GM08714 (cell line): ENCODE results near the gene NCL.
"Not testable (repeated sequence)": the region's sequence is repeated elsewhere in the genome, so short reads cannot be mapped to it uniquely, and the experiment has no call there.

Source experiments
- H3K4me3 ChIP-seq: fragments of 200-500 bp; sonication (Bioruptor generic); 2 replicates; pipeline ENCODE4 v1.5.1; 2014; ENCODE audit warnings: mild to moderate bottlenecking, low read length, inconsistent platforms
- ZNF274 ChIP-seq: IDR thresholded peaks from 2 replicates; pipeline ENCODE4 v1.6.1; 2012; ENCODE audit warnings: mild to moderate bottlenecking, low read depth, low read length

Gene NCL

DNA sequence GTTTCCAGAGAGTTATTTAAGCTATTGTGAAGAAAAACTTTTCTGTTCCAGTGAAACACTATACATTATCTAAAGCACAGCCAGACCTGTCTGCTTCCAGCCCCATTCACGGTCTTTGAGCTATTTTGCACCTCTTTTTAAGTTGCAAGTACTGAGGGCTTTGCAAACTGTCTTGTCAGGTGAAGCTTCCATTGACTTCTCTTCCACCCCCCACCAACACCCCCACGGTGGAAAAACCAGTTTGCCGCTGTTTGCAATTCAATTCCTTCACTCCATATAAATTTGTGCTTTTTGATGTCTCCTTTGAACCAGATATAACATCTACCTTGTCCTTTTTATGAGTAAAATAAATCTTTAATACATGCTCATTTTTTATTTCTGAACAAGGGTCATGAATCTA is 53.0 kb downstream of the NCL start:
- H3K4me3 ChIP-seq: no peak overlapping the region
- no peak for TF ChIP-seq ZNF274

DNA sequence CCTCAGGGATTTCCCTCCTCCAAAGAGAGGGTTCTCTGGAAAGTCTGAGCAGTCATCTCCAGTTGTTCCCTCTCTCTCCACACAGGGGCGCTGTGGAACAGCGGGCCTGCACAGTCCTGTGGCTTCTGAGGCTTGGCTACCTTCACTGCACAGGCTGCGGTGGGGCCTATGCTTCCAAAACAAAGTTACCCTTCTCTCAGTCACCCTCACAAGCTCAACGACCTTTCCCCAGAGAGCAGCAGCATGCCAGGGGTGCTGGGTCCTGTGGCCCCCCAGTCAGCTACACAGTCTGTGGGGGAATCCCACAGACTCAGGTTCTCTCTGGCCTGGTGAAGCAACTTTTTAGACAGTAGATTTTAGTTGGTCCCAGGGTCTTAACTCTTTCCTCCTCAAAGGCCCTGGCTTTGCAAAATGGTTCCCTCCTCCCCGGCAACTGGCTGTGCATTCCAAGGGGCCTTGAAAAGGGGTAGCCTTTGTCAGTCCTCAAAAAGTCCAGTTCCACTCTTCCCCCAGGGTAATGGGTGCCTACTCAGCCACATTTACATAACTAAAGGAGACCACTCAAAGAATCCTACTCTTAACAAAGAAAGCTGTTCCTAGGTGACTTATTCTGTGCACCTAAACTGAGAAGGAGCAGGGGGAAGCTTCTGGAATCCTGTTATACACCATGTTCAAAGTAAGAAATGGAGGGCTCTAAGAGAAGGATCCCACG is 53.8 kb downstream of the NCL start:
- TF ChIP-seq ZNF274: no peak
- no peak overlapping the region for H3K4me3 ChIP-seq

DNA sequence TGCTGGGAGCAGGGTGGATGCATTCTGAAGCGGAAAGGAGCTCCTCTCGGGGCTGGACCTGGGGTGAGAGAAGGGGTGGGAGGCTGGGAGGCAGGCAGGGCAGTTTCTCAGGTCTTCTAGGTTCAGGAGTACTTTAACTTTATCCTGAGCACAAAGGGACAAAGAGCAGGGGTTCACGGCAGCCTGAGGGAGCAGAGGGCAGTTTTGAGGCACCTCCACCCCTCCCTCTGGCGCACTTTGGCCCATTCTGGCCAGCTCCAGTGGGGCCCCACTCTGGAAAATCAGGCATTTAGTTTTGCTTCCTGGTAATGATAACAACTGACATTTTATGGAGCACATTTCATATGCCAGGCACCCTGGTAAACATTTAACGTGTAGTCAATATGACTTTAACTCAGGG is 54.5 kb downstream of the NCL start:
- TF ChIP-seq ZNF274: no peak
- no peak overlapping the region for H3K4me3 ChIP-seq

DNA sequence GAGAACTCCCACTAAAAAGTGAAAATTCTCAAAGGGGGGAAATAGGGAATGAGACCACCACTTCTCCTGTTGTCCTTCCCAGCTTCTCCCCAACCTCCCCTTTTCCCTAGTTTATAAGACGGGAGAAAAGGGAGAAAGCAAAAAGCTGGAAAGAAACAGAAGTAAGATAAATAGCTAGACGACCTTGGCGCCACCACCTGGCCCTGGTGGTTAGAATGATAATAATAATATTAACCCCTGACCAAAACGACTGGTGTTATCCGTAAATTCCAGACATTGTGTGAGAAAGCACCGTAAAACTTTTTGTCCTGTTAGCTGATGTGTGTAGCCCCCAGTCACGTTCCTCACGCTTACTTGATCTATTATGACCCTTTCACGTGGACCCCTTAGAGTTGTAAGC is 56.0 kb downstream of the NCL start:
- not testable (repeated sequence) for H3K4me3 ChIP-seq

DNA sequence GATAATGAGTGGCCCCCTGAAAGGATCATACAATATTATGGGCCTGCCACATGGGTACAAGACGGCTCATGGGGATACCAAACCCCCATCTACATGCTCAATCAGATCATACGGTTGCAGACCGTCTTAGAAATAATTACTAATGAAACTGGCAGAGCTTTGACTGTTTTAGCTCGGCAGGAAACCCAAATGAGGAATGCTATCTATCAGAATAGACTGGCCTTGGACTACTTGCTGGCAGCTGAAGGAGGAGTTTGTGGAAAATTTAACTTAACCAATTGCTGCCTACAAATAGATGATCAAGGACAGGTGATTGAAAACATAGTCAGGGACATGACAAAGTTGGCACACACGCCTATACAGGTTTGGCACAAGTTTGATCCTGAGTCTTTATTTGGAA is 56.6 kb downstream of the NCL start:
- not testable (repeated sequence) for H3K4me3 ChIP-seq

DNA sequence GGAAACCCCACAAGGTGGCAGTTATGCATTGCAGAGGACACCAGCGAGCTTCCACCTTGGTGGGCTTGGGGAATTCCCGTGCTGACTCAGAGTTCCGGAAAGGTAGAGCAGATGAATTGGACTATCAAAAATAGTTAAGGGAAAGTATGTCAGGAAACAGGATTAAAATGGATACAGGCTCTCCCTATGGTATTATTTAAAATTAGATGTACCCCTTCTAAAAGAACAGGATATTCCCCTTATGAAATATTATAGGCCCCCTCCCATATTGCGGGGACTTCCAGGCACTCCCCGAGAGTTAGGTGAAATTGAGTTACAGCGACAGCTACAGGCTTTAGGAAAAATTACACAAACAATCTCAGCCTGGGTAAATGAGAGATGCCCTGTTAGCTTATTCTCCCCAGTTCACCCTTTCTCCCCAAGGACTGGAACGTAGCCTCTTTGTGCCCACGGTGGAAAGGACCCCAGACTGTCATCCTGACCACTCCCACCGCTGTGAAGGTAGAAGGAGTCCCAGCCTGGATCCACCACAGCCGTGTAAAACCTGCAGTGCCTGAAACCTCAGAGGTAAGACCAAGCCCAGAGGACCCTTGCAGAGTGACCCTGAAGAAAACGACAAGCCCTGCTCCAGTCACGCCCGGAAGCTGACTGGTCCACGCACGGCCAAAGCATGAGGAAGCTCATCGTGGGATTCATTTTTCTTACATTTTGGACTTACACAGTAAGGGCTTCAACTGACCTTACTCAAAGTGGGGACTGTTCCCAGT is 58.5 kb downstream of the NCL start:
- not testable (repeated sequence) for H3K4me3 ChIP-seq

DNA sequence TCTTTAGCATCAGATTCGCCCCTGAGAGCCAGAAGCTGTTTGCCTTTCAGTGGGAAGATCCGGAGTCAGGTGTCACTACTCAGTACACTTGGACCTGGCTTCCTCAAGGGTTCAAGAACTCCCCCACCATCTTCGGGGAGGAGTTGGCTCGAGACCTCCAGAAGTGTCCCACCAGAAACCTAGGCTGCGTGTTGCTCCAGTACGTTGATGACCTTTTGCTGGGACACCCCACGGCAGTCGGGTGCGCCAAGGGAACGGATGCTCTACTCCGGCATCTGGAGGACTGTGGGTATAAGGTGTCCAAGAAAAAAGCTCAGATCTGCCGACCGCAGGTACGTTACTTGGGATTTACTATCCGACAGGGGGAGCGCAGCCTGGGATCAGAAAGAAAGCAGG is 60.1 kb downstream of the NCL start:
- H3K4me3 ChIP-seq: not testable (repeated sequence)
